Measurements from ENCODE around the gene FBXO3.
"Not testable (repeated sequence)": the region's sequence is repeated elsewhere in the genome, so short reads cannot be mapped to it uniquely, and the experiment has no call there.

FBXO3 gene

DNA sequence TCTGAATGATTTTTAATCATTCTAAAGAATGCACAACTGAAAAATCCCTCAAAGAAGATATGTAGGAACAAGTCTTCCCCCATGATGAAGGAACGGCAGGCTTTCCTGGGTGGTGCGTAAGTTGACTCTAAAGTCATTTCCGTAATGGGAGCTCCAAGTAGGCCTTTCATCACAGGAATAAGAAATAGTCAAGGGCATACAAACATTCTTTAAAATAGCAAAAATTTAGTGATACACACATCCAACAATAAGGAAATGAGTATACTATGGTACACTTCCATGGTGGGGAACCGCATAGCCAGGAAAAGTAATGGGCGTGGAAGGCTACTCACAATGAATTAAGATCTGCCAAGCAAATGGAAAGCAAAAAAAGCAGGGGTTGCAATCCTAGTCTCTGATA, 48.8 kb downstream of the FBXO3 start:
- DNase-seq, result no peak

DNA sequence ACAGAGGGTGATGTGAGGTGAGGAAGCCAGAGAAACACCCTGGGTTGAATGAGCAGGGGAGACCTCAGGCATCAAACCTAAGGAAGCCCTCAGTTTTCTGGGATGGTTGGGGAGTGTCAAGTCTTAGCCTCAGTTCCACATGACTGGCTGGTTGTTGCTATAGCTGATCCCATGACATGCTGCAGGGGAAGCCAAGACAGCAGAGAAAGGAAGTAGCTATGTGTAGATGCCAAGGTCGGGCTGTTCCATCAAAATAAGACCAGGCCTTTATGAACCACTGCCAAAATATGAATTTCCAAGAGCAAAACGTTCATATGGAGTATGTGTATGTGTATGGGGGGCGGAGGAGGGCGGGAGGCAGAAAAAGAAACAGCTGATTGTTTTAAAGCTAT, 49.7 kb downstream of the FBXO3 start:
- no peak for DNase-seq

DNA sequence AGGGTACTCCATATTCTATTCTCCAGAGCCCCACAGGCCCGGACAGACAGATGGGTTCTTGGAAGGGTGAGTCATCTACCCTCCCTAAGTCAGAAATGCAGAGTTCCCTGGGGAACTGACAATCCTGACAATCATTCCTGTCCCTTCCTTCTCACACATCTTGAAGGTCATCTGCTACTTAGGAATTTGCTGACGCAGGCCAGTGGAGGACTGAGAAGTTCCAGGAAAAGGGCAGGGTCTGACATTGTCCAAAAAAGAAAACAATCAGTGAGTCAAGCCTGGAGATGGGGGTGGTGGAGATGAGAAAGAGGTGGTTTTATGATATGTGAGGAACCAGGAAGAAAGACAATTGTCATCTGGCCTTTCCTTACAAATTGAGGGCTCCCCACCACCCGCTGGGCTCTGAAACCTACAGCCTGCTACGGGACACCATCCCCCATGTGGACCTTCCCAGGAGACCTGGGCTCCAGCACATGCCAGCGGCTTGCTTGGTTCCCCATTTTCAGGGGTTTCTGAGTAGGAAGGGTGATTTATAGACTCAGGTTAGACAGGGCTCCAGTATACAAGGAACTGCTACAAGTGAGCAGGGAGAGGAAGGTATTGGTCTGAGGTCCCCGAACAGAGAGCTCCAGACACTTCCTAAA, 51.0 kb downstream of the FBXO3 start:
- no peak for DNase-seq

DNA sequence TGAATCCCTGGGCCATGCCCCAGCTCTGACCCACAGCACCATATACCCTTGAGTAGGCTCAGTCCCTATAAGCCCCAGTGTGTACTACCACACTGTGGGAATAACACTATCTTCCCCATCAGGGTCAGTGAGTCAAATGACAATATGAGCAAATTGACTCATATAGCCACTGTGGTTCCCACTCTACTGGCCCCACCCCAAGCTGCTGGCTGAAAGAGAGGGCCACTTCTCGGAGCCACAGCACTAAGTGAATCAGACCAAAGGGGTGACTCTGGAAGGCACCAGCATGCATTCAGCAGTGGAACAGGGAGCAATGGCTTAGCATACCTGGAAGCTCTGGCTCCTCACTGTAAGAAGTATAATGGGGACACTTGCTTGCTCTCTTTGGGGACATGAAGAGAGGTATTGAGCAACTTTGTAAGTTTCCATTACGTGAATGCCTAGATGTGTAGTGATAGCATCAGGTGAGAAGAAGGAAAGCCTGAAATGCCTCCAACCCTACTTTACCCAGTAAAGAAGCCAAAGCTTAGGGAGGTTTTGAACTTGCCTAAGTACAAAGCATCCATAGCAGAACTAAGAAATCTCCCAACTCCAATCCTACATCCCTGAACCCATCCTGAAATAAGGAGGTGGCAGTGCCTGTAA, 51.6 kb downstream of the FBXO3 start:
- no peak for DNase-seq

DNA sequence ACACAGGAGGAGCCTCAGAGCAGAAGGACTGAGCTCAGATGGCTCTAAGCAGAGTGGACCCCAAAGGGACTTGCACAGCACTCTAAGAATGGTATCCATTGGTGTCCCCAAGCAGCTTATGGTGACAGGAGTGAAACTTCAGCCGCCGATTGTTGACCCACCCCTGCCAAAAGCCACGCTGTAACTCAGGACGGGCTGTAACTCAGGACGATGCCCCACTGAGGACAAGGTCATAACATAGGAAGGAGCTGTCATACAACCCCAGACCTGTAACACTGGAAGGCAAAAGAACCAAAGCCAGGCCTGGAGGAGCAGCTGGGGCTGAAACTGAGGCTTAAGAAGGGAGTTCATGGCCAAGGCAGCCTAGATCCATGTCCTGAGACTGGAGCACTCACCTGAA, 52.3 kb downstream of the FBXO3 start:
- DNase-seq, result no peak

DNA sequence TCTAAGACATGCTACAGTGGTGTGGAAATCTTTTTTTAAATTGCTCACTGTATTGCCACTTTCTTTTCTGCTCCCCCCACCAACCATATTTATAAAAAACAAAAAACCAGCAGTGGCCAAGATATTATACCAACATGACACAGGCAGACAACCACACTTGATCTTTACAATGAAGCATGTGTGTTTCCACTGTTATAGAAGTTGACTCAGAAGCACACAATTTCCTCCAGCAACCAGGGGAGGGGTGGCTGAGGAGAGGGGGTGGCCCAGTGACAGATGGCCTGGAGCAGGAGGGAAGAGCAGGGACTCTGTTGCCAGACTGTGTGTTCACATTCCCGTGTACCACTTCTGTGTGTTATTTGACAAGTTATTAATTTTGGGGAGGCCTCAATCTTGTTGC, 52.9 kb downstream of the FBXO3 start:
- no peak for DNase-seq

DNA sequence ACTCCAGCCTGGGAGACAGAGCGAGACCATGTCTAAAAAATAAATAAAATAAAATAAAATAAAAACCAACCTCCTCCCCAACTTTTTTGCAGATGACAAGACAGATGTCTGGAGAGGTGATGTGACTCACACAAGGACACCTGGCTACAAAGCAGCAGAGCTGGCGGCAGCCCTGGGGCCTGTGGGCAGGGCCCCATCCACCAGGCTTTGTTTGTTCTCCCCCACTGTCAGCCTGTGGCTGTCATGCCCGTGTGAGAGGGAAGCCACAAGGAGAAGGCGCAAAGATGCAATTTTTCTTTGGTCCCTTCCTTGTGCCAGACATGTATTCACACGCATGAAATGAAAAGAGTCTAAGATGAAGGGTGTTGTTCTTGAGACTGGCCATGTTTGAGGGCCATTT, 54.7 kb downstream of the FBXO3 start:
- no peak for DNase-seq

DNA sequence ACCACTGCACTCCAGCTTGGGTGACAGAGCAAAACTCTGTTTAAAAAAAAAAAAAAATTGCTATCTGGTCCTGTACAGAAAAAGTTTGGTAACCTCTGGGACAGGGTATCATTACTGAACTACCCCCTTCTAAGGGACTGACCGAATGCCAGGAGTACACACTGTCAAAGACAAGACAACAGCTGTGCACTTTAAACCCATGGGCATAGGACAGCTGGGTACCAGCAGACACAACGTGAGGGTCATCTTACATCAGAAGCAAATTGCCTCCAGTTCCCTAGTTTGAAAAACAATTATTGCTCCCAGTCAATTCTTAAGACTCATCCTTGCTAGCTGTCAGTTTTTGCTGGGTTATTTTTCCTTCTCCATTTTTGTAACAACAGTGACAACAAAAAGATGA, 55.9 kb downstream of the FBXO3 start:
- no peak for DNase-seq

DNA sequence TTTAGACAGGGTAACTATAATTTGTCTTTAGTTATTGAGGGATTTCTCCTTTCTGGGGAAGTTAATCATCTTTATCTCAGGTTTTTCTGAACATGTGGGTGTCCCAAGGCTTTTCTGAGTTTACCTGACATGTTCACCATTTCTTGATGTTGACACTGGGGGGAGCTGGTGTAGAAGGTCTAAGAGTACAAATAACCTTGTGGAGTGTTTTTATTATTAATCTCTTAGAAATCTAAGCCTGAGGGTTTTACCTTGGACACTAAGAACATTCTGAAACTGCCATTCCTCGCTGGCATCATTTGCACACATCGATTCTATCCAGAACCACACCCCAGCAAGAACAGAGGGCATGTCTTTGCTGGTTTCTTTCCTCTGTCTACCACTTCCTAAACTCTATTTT, 58.1 kb downstream of the FBXO3 start:
- peak; percentile 23 for DNase-seq

DNA sequence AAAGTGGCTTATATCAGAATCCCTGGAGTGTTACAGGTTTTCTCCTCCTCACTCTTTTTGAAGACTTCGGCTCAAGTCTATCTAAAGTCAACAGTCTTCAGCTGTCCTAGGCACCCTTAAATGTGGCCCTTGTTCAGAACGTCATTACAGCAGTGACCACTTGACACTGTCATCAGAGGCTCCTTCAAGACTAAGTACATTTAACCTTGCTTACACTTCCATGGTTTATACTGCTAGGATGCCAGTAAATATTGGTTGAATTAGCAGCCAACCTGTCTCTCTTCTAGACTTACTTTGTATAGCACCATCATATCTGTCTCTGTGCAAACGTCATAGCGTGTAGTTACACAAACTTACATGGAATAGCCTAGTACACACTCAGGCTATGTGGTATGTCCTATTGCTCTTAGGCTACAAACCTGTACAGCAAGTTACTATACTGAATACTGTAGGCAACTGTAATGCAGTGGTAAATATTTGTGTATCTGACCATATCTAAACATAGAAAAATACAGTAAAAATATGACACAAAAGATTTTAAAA, 60.4 kb downstream of the FBXO3 start:
- DNase-seq, result no peak

DNA sequence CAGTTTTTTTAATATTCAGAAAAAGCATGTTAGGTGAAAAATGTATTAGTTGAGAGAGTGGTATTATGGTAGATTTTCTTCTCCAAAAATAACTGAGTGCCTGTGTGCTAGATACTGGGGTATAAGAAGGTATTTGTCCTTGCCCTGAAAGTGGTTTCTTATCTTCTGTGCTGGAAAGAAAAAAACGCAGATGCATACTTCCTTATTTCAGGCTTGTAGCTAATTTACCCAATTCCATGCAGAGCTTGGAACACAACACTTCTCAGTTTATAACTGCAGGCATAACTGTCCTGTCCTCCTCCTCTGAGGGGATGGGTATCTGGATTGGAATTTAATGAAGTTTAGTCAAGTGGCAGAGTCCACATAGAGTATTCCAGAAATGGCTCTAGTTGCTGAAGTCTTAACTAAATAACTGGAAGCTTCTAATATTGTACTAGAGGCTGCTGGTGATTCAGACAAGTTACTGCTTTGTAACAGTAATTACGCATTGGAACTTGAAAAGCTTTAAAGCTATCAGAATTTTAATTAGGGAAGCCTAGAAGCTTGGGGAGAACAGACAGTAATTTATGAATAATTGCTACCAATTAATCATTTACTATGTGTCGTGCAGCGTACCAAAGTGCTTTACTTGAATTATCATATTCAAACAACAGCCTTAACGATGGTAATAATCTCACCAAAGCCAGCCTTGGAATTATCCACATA, 61.0 kb downstream of the FBXO3 start:
- DNase-seq, result no peak

DNA sequence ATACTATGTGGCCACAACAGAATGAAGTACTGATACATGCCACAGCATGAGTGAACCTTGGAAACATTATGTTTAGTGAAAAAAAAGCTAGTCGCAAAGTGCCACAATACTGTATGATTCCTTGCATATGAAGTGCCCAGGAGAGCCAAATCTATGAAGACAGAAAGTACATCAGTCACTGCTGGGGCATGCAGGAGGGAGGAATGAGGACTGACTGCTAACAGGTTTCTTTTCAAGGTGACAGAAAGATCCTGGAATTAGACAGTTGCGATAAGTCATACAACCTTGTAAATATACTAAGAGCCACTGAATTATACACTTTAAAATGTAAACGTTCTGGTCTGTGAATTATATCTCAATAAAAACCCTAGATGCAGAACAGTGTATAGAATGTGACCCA, 61.9 kb downstream of the FBXO3 start:
- no peak for DNase-seq

DNA sequence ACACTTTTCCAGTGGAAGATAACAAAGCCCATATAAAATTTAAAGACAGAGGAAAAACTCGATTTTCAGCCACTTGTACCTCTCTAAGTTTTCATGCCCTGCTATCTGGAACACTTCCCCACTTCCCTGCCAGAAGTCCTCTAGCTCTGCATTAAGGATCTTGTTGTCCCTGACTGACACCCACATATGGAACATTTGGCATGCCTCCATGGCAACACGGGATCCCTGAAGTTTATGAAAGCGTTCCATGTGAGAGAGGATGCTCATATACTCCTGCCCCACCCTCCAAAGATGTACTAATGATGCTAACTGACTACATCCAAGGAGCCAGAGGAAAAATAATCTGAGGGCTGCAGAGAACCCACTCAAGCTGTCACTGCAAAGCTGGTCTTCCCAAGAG, 64.9 kb downstream of the FBXO3 start:
- DNase-seq, result no peak

DNA sequence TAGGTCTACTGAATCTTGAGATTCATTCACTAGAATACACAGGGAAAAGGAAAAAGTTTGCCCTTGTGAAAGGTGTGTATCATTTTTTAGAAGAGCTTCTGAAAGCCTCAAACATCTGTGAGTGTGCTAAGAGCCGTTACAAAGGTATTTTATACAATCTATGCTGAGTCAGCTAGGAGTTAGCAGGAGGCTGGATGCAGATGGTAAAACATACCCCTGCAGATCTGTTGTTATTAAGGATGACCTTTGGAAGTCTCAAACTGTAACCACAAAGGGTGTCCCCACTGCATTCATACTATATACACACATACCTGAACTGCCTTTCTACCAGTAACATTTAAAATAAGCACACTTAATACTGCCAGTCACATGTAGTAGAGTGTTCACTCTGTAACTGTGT, 65.3 kb downstream of the FBXO3 start:
- no peak for DNase-seq

DNA sequence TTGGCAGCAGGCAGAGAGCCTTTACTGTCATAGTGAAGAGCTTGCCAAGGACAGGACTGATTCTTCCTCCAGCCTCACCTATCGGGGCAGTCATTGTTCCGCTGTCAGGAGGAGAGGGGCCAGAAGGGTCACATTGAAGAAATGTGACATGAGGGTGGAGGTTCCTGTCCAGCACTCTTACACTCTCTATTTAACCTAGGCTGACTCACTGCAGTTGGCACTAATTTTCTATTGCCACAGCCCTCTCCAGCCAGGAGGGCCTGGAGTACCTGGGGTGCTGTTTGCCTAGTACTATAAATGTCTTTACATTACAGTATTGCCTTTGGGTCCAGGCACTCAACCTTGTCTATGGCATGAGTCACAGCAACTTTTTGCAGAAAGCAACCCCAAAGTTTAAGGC, 66.5 kb downstream of the FBXO3 start:
- not testable (repeated sequence) for DNase-seq

DNA sequence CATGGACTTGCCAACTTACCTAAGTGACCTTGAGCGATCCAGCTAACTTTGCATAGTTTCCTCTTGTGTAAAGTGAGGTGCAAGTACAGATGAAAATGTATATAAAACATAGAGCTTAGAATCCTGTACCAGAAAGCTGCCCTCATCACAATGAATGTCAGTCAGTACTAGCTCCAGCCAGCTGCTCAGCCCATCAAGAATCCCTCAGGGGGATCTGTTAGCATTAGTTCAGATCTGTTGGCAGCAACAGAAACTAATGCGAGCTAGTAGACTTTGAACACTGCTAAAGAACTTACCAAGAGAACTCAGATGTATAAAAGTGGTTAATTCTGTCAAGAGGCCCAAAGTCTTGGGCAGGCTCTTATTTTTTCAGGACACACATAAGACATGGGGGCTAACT, 67.4 kb downstream of the FBXO3 start:
- no peak for DNase-seq

DNA sequence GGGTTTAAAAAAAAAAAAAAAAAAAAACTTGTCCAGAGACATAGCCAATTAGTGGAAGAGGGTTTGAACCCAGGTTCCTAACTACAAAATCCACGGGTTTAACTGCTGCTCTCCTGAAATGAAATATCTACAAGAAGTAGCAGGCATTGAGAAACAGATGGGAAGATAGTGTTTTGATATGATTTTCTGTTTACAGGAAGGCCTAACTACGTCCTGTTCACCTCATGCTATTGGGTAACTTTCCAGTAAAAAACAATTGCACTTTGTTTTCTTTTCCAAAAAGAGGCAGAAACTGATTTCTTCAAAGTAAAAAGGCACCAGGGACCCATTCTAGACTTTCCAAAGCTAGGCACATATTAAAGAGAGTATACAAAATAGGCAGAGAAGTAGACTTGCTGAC, 67.8 kb downstream of the FBXO3 start:
- no peak for DNase-seq

DNA sequence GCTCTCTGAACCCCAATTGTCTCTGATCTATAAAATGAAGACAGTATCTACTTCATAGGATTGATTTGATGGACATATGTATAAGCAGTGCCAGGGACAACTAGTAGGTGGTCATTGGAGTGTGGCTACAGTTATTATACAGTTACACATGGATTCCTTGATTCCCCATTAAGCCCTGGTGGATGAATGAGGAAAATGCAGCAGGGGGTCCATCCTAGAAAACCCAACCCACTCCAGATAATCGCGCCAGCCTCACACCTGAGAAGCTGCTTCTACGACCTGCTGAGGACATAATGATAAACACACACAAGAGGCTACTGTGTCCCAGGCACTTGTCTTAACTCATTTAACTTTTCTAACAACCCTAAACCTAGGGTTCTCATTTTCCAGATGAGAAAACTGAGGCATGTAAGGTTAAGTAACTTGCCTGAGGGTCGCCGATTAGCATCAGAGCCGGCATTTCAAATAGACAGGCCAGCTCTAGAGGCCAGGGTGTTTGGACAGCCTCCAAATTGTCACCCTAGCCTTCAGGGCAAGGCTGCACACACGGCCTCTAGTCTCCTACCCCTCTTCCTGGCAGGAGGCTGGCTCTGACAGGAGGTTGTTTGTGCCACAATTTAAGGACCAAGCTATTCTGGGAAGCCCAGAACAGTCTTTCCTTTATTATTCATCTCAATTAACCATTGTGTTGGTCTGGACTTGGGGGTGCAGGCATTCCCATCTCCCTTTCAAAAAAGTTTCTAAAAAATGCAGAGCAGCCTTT, 69.9 kb downstream of the FBXO3 start:
- no peak for DNase-seq

DNA sequence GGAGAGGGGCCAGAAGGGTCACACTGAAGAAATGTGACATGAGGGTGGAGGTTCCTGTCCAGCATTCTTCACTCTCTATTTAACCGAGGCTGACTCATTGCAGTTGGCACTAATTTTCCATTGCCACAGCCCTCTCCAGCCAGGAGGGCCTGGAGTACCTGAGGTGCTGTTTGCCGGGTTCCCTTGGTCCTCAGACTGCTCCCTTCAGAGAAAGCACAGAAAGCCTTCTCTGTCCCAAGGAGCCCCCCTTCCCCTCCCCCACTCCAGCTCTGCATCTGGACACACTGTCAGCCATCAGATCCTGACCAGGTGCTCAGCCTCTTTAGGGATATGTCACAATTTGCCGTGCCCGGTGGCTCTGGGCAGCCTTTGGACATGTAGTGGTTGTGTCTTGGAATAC, 70.5 kb downstream of the FBXO3 start:
- no peak for DNase-seq

DNA sequence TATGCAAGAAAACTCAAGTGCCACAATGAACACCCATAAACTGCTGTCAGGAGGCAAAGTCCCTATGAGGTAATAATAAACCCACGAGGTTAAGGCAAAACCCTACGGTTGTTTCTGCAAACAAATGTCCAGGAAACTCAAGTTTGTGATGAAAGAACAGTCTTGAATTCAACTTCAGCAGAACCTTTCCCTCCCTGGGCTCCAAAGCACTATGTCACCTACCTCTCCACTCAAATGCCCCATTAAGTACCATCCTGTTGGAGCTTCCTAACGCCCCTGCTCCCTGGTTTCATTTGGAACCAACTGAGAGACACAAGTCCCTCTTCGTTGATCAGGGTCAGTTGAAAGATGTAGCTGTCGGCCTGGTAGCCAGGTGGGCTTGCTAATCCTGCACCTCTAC, 71.1 kb downstream of the FBXO3 start:
- DNase-seq, result no peak

DNA sequence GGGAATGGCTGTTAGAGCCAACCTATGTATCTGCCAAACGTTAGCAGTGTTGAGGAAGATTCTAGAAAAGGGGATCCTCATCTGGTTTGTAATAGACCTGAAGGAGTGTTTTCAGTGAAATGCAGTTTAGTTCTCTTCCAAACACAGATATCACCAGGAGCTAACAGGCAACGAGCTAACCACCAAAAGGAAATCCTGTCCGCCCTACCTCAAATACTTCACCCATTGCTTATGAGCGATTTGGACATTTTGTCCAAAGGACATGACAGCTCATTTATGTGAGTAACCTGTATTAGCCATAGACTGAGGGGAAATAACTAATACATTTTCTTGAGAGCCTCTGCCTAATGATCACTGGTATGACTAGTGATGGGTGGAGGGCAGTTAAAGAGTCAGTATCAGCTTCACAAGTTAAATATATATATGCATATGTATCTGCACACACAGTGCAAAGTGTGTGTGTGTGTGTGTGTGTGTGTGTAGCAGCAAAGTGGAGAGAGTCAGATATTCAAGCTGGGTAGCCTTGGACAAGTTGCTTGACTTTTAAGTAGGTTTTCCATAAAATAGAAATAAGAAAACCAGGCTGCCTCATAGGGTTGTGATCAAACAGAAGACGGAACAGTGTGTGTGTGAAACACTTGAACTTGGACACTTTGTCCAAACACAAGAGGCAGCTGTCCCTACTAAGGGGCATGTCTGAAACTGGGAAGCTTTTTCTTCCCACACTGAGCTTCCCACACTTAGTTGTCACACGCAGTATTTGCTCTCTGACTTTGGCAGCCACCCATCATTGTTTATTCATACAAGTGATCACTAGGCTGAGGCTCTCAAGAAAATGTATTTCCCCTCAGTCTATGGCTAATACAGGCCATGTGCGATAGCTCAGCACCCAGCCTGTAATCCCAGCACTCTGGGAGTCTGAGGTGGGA, 72.8 kb downstream of the FBXO3 start:
- no peak for DNase-seq

DNA sequence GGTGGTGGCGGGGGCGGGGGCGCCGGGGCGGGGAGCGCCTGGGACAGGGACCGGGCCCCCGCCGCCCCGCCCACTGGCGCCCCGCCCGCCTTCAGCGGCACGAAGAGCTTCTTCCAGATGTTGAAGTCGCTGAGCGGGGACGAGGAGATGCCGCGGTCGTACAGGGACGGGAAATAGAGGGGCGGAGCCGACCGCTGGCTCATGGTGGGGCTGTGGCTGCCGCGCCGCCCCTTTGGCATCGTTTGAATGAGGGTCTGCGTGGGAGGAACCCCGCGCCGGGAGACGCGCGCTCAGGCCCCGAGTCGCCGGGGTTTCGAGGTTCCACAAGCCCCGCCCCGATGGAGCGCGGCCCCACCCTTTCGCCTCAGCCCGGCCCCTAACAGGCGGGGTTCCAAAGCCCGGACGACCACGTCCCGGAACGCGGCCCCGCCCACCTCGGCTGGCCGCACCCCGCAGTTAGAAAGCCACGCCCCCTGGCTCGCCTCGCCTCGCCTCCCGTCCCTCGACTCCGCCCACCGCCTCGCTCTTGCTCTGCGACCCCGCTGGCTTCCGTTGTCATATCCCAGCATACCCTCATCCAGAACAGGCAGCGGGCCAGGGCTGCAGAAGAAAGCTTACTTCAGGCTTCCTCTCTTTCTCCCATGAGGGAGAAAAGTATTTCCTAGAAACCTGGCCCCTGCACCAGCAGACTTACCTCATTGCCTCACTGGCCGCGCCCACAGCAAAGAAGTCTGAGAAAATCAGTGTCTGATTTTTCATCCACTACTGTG, 73.6 kb downstream of the FBXO3 start, which contains the start of gene C11orf91:
Gene C11orf91 (minus strand): TSS at position 325 of the 770 bp plus-strand sequence. CDS start 86 bp downstream, at position 239.
- DNase-seq, result peak; percentile 91
